GM18861 (cell line): ENCODE measurements around the gene ADORA1.

Experiments
- ATAC-seq: cut with Tn5 transposase; IDR thresholded peaks from one replicate; pipeline ENCODE4 v1.9.1; 2021; ENCODE audit not compliant: unreplicated experiment

The ADORA1 gene

GRCh38 chr1:203156280-203156679 lies 28.8 kb downstream of the ADORA1 start:
- no peak for ATAC-seq

- no peak for ATAC-seq
Measured at GRCh38 chr1:203158423-203158822, 30.9 kb downstream of the ADORA1 start.

- ATAC-seq: no peak
Measured at GRCh38 chr1:203158960-203159665, 31.6 kb downstream of the ADORA1 start.

- no peak for ATAC-seq
Measured at GRCh38 chr1:203159844-203160243, 32.3 kb downstream of the ADORA1 start.

- ATAC-seq: no peak
Measured at GRCh38 chr1:203161175-203161574, 33.6 kb downstream of the ADORA1 start.

GRCh38 chr1:203161703-203162102 lies 34.2 kb downstream of the ADORA1 start:
- ATAC-seq: no peak

GRCh38 chr1:203162403-203162802 lies 34.9 kb downstream of the ADORA1 start:
- ATAC-seq: no peak

GRCh38 chr1:203163891-203164635 lies 36.5 kb downstream of the ADORA1 start:
- no peak for ATAC-seq

GRCh38 chr1:203165101-203165799 lies 37.7 kb downstream of the ADORA1 start:
- ATAC-seq: no peak

GRCh38 chr1:203165800-203166161 lies 38.3 kb downstream of the ADORA1 start:
- ATAC-seq: no peak

GRCh38 chr1:203166192-203166940 lies 38.8 kb downstream of the ADORA1 start:
- ATAC-seq: no peak

- ATAC-seq: no peak
Measured at GRCh38 chr1:203167026-203167912, 39.7 kb downstream of the ADORA1 start.

- ATAC-seq: no peak
Measured at GRCh38 chr1:203167913-203168200, 40.3 kb downstream of the ADORA1 start.

- ATAC-seq: no peak
Measured at GRCh38 chr1:203168256-203168786, 40.8 kb downstream of the ADORA1 start.

- ATAC-seq: no peak
Measured at GRCh38 chr1:203168991-203169390, 41.5 kb downstream of the ADORA1 start.

- no peak for ATAC-seq
Measured at GRCh38 chr1:203169770-203170520, 42.4 kb downstream of the ADORA1 start.

- no peak for ATAC-seq
Measured at GRCh38 chr1:203170625-203171330, 43.3 kb downstream of the ADORA1 start.

GRCh38 chr1:203171341-203172183 lies 44.0 kb downstream of the ADORA1 start:
- ATAC-seq: no peak
